NCI-H345 treated with DMSO at 0.1 percent for 48 hours (cell line): Measurements from ENCODE around the gene ARHGAP45.
A peak's percentile ranks its signal among the peaks of the same experiment; 100 is the strongest.

Experiments used
- DNase-seq: peaks from one replicate; lab custom pipeline; 2025; ENCODE audit not compliant: unreplicated experiment; lab: John Stamatoyannopoulos, UW

Gene ARHGAP45

DNA sequence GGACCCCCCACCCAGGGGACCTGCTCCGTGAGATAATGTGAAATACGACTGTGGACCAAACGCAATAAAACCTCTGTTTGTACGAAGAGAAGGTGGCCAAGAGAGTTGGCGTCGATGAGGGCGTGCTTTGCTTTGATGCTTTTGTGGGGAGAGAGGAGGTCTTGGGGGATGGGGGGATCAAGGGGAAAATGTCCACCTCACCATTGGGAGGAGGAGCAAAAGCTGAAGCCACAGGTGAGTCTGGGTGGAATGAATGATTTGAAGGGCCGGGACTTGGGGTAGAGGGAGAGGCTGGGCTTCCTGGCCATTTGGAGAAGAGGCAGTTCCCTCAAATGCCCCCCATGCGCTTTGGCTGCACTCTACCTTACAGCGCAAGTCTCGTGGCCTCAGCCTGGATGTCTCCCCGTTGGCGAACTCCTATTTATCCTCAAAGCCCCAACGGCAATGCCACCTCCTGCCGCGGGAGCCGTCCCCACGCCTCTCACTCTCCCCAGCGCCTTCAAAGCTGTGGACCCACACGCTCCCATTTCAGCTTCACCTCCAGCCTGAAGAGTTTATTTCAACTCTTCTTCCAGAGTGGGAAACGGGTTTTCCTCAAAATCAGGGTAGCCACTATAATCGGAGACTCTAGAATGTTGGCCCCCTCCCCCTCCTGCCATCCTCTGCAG is 27.9 kb upstream of the ARHGAP45 start:
- DNase-seq = no peak

DNA sequence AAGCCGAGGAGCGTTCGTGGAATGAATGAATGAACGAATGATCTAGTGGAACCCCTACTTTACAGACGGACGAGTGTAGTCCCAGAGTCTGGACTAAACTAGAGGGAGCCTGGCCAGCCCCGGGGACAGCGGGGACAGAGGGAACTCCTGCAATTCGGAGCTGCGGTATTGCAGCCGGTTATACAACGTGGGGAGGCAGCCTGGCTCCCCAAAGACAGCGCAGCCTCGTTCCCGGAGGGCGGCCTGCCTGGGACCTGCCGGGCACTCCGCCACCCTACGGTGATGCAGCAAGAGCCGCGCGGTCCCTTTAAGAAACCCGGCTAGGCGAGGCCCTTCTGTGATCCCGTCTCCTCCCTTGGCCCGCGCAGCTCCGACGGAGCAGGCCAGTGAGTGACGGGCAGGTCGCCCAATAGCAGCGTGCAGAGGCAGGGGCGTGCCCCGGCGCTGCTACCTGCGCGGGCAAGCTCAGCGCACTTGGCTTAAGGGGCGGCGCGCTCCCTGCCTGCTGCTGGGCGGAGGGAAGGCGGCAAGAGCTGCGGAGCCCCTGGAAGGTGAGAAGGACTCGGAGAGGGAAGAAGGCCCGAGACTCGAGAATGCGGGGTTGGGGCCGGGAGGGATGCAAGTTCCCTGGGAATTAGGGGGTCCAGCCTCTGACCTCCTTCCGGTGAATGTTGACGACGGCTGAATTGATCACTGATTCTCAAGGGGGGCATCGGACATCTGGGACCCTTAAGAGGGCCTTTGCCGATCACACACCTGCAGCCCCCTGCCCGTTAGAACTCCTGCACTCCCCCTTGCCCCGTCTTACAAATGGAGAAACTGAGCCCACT is 27.1 kb upstream of the ARHGAP45 start, which contains the start of gene ABCA7:
Gene ABCA7, plus strand, starts transcription at position 462 of the 830 bp plus-strand sequence. CDS start 1,255 bp downstream, outside the sequence.
- DNase-seq = peak; percentile 97

DNA sequence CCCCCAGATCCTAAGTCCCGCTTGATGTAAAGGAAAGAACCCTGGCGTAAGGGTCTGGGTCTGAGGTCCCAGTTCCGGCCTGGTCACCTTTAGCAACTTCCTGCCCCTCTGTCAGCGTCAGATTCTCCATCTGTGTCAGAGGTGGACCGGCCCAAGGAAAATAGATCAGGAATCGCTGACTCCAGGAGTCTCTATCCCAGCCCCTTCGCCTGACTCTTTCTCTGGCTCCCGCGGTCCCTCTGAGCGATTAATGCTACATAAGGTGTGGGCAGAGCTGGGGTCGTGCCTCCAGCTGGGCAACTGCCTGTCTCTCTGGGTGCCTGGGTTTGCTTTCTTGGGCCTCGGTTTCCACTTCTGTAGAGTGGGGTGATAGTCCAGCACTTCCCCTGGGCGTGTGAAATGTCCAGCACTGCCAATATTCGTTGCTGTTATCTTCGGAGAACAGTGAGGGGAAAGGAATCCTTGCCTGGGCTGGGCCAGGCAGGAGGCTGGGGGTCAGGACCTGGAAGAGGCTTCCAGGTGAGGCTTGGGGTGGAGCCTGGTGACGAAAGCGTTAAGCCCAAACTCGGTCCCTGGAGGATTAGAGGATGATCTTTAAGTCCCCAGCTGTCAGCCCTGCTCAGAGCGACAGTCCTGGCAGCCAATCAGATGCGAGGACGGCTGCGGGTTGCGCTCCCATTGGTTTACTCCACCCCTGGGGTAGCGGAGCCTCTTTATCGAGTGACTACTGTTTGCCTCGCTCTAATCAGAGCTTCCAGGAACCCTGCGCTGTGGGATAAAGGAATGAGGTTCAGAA is 26.3 kb upstream of the ARHGAP45 start:
- DNase-seq = peak; percentile 94

DNA sequence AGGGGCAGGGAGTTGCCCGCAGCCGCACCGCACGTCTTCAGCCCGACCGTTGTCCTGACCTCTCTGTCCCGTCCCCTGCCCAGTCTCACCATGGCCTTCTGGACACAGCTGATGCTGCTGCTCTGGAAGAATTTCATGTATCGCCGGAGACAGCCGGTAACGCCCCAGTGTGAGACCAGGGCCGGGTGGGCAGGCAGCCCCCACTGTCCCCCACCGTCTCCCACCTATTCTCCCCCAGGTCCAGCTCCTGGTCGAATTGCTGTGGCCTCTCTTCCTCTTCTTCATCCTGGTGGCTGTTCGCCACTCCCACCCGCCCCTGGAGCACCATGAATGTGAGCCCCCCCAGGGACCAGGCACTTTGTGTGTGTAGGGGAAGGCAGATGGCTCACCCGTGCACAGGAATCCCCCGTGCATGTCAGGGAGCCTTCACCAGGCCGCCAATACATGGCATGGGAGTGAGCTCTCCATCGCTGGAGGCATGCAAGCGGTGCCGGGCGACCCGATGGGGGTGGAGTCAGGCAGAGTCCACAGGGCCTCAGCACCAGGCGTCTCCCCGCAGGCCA is 25.6 kb upstream of the ARHGAP45 start:
- no peak for DNase-seq

DNA sequence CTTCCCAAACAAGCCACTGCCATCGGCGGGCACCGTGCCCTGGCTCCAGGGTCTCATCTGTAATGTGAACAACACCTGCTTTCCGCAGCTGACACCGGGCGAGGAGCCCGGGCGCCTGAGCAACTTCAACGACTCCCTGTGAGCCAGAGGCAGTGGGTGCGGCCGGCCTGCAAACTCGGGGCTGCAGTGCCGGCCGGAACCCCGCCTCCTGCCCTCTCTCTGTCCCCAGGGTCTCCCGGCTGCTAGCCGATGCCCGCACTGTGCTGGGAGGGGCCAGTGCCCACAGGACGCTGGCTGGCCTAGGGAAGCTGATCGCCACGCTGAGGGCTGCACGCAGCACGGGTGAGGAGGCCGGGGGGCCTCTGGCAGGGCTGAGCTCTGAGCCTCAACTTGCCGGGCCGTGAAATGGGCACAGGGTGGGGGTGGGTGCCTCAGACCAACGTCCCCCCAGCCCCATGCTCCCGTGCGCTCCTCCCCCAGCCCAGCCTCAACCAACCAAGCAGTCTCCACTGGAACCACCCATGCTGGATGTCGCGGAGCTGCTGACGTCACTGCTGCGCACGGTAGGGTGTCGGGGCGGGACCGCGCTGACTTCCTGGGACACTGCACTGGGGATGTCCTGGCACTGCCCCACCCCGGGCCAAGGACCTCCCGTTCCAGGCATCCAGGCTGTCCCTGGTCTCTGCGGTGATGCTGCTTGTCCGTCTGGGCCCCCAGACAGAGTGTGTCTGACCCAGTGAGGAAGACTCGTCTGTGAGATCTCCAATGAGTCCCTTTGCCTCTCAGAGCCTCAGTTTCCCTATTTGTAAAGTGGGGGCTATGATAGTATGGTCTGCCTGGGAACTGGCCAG is 24.9 kb upstream of the ARHGAP45 start:
- peak; percentile 5 for DNase-seq

DNA sequence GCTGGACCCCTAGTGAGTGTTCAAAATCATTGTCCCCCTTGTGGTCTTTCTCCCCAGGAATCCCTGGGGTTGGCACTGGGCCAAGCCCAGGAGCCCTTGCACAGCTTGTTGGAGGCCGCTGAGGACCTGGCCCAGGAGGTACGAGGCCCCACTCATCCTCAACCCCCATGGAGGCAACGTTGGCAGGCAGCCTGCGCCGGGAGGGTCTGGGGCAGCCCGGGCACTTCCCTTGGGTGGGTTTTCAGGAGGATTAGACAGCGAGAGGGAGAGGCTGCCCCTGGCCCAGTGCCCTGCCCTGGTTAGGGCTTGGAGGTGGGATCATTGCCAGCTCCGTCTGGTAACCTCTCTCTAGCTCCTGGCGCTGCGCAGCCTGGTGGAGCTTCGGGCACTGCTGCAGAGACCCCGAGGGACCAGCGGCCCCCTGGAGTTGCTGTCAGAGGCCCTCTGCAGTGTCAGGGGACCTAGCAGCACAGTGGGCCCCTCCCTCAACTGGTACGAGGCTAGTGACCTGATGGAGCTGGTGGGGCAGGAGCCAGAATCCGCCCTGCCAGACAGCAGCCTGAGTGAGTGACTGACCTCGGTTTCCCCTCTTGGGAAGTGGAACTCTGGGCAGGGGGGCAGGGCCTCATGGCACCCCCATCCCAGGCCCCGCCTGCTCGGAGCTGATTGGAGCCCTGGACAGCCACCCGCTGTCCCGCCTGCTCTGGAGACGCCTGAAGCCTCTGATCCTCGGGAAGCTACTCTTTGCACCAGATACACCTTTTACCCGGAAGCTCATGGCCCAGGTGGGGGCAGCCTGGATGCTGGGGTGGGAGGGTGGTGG is 24.1 kb upstream of the ARHGAP45 start:
- peak; percentile 17 for DNase-seq

DNA sequence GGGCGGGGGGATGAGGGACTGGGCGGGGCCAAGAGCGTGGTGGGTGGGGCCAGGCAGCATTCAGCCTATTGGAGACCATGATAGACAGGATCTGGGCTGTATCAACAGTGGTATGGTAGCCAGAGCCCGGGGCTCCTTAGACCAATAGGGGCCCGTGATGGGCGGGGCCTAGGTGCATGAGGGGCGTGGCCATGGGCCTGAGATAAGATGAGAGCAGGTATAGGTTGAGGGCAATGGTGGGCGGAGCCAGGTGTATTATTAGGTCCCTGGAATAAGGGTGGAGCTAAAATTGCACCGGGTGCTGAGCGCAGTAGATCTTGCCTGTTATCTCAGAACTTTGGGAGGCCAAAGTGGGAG is 21.7 kb upstream of the ARHGAP45 start:
- DNase-seq = no peak

DNA sequence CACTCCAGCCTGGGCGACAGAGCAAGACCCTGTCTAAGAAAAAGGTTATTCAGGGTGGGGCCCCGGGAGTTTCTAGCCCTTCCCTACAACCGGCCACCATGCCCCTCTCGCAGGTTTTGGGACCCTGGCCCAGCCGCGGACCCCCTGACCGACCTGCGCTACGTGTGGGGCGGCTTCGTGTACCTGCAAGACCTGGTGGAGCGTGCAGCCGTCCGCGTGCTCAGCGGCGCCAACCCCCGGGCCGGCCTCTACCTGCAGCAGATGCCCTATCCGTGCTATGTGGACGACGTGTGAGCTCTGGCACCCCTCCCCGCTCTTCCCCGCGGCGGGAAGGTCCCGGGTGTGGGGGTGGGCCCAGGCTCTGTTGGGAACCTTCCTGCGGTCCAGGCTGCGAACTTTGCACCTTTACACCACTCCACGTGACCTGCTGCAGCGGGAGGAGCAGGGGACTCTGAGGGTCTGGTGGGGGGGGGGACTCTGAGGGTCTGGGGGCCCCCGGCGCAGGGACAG is 20.8 kb upstream of the ARHGAP45 start:
- no peak for DNase-seq

DNA sequence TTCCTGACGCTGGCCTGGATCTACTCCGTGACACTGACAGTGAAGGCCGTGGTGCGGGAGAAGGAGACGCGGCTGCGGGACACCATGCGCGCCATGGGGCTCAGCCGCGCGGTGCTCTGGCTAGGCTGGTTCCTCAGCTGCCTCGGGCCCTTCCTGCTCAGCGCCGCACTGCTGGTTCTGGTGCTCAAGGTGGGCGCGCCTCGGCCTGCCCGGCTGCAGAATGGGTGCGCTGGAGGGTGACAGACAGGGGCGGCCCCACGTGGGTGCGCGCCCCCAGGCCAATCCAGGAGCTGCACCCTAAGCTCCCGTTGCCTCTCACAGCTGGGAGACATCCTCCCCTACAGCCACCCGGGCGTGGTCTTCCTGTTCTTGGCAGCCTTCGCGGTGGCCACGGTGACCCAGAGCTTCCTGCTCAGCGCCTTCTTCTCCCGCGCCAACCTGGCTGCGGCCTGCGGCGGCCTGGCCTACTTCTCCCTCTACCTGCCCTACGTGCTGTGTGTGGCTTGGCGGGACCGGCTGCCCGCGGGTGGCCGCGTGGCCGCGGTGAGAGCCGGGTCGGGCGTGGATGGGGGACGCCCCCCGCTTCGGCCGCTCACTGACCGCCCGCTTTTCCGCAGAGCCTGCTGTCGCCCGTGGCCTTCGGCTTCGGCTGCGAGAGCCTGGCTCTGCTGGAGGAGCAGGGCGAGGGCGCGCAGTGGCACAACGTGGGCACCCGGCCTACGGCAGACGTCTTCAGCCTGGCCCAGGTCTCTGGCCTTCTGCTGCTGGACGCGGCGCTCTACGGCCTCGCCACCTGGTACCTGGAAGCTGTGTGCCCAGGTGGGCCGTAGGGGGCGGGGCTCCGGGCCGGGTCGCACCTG is 19.9 kb upstream of the ARHGAP45 start:
- no peak for DNase-seq

DNA sequence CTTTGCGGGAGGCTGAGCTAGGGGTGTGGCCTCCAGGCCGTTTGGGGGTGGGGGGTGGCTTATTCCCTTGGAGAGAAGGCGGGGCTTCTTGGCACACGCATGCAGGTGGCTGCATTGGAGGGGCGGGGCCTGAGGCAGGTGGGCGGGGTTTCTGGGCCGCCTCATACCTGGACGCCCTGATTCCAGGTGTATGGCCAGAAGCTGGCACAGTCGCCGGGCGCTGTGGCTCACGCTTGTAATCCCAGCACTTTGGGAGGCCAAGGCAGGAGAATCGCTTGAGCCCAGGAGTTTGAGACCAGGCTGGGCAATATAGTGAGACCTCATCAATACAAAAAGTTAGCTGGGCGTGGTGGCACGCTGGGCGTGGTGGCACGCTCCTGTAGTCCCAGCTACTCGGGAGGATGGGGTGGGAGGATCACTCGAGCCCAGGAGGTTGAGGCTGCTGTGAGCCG is 19.2 kb upstream of the ARHGAP45 start:
- DNase-seq = no peak

DNA sequence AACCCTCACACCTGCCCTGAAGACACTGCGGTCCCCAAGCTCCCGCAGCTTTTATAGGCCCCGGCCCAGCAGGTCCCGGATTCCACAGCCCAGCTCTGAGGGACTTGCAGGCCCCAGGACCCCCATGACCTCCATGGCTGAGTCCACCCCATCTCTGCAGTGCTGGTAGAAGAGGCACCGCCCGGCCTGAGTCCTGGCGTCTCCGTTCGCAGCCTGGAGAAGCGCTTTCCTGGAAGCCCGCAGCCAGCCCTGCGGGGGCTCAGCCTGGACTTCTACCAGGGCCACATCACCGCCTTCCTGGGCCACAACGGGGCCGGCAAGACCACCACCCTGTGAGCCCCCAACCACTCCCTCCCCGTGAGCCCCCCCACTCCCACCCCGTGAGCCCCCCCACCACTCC is 17.9 kb upstream of the ARHGAP45 start:
- DNase-seq = no peak

DNA sequence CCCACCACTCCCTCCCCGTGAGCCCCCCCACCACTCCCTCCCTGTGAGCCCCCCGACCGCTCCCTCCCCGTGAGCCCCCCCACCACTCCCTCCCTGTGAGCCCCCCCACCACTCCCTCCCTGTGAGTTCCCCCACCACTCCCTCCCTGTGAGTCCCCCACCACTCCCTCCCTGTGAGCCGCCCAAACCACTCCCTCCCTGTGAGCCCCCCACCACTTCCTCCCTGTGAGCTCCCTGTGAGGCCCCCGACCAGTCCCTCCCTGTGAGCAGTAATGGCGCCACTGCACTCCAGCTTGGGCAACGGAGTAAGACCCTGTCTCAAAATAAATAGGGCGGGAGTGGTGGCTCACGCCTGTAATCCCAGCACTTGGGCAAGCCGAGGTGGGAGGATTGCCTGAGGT is 17.2 kb upstream of the ARHGAP45 start:
- DNase-seq = no peak

DNA sequence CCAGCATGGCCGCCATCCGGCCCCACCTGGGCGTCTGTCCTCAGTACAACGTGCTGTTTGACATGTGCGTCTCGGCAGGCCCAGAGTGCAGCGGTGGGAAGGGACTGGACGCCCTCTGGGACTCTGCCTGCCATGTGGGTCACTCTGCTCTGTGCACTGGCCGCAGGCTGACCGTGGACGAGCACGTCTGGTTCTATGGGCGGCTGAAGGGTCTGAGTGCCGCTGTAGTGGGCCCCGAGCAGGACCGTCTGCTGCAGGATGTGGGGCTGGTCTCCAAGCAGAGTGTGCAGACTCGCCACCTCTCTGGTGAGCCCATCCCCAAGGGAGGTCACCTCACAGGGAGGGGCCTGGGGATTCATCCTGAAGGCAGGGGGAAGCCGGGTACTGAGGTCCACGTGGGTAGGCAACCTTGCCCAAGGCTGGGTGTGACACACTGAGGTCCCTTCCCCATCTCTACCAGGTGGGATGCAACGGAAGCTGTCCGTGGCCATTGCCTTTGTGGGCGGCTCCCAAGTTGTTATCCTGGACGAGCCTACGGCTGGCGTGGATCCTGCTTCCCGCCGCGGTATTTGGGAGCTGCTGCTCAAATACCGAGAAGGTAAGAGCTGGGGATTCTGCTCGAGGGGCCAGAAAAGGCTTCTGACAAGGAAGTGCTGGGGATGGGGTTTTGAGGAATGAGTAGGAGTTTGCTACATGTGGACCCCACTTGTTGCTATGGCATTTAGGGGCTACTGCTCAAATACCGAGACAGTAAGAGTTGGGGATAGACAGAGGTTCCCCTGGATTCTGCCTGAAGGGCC is 15.8 kb upstream of the ARHGAP45 start:
- DNase-seq = no peak

DNA sequence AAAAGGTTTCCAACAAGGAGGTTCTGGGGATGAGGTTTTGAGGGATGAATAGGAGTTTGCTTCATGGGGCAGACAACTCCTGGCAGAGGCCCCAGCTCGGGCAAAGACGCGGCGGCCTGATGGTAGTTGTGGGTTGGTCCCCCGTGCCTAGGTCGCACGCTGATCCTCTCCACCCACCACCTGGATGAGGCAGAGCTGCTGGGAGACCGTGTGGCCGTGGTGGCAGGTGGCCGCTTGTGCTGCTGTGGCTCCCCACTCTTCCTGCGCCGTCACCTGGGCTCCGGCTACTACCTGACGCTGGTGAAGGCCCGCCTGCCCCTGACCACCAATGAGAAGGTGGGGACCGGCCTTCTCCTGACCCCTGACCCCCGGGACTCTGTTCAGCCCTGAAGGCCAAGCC is 15.2 kb upstream of the ARHGAP45 start:
- DNase-seq = no peak

DNA sequence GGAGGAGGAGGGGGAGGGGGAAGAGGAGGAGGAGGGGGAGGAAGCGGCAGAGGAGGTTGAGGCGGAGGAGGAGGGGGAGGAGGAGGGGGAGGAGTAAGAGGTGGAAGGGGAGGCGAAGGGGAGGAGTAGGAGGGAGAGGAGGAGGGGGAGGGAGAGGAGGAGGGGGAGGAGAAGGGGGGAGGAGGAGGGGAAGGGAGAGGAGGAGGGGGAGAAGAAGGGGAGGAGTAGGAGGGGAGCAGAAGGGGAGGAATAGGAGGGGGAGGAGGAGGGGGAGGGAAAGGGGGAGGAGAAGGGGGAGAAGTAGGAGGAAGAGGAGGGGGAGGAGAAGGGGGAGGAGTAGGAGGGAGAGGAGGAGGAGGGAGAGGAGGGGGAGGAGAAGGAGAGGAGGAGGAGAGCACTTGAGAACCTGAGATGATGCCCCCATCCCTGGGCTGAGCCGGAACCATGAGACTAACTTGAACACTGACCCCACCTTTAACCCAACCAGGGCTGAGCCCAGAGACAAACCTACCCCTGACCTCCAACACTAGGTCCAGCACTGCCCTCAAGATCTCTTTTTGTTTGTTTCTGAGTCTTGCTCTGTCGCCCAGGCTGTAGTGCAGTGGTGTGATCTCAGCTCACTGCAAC is 14.5 kb upstream of the ARHGAP45 start:
- DNase-seq = no peak

DNA sequence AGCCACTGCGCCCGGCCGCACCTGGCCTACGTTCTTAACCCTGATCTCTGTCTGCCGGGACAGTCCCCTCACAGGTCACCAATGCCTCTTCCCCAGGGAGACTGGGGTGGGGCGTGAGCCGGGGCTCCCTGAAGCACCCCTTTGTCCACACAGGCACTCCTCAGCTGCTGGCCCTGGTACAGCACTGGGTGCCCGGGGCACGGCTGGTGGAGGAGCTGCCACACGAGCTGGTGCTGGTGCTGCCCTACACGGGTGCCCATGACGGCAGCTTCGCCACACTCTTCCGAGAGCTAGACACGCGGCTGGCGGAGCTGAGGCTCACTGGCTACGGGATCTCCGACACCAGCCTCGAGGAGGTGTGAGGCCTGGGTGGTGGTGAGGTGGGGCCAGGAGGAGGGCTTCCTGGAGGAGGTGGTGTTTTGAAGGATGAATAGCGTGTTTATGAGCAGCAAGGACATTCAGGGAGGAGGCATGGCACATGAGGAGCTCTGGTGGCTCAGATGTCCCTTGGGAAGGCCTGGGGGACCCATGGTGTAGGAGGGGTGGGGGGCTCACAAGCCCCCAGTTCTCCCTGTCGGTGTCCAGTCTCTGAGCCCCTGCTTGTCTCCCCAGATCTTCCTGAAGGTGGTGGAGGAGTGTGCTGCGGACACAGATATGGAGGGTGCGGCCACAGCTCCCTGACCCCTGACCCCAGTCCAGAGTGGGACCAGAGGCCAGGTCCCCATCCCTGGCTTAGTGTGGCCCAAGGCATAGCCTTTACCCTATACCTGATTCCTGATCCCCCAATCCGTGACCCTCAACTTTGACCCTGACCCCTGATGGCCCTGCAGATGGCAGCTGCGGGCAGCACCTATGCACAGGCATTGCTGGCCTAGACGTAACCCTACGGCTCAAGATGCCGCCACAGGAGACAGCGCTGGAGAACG is 13.5 kb upstream of the ARHGAP45 start:
- no peak for DNase-seq
